A673 (cell line): ENCODE data around the gene IQGAP2. TPM values are rescaled to one million over a fixed set of nuclear protein-coding genes. Genes with fewer than 3 reads are reported as not detected.

Experiments used
- BruUV-seq: library from RNA; stranded (reverse); fragments of 400-500 nt; replicated peaks from 2 replicates; lab custom pipeline; 2021; lab: Mats Ljungman, UMichigan
- CTCF ChIA-PET: fragments of 300-600 bp; sonication (Branson Sonifier 250); formaldehyde crosslinking; loops from one replicate; lab custom pipeline; 2022; ENCODE audit warnings: antibody characterized with exemption; lab: Charles Lee
- POLR2A ChIA-PET: fragments of 300-600 bp; sonication (Branson Sonifier 250); formaldehyde crosslinking; loops from one replicate; lab custom pipeline; 2022; ENCODE audit warnings: antibody characterized with exemption; ENCODE audit not compliant: low non-redundant PET; lab: Charles Lee
- DNase-seq: peaks from one replicate; pipeline ENCODE4 v3.0.0-alpha.2; 2015; ENCODE audit warnings: low spot score
- H3K27ac ChIP-seq: fragments of 200-600 bp; sonication (generic); 2 replicates; pipeline ENCODE4 v1.5.1; 2016; ENCODE audit warnings: mixed run types, low read depth, mild to moderate bottlenecking, mixed read lengths, antibody characterized with exemption, low read length; ENCODE audit not compliant: poor library complexity, severe bottlenecking
- H3K27me3 ChIP-seq: fragments of 200-600 bp; sonication (generic); replicated peaks from 2 replicates; pipeline ENCODE4 v1.6.1; 2017; ENCODE audit warnings: mixed run types, low read depth, mild to moderate bottlenecking, mixed read lengths, antibody characterized with exemption, low read length; ENCODE audit not compliant: insufficient read depth, poor library complexity
- H3K36me3 ChIP-seq: fragments of 200-600 bp; sonication (generic); 2 replicates; pipeline ENCODE4 v1.6.1; 2016; ENCODE audit warnings: mixed run types, mild to moderate bottlenecking, mixed read lengths, antibody characterized with exemption, low read length; ENCODE audit not compliant: insufficient read depth, poor library complexity, severe bottlenecking
- H3K4me1 ChIP-seq: fragments of 200-600 bp; sonication (generic); 2 replicates; pipeline ENCODE4 v1.6.1; 2017; ENCODE audit warnings: mixed run types, mild to moderate bottlenecking, mixed read lengths, antibody characterized with exemption, low read length; ENCODE audit not compliant: insufficient read depth, poor library complexity, severe bottlenecking
- H3K4me3 ChIP-seq: fragments of 200-600 bp; sonication (generic); 2 replicates; pipeline ENCODE4 v1.5.1; 2016; ENCODE audit warnings: low read depth, mixed run types, mild to moderate bottlenecking, mixed read lengths, low read length; ENCODE audit not compliant: poor library complexity, severe bottlenecking
- H3K9me3 ChIP-seq: fragments of 200-600 bp; sonication (generic); 2 replicates; pipeline ENCODE4 v1.6.1; 2016; ENCODE audit warnings: mixed run types, low read depth, mild to moderate bottlenecking, mixed read lengths, antibody characterized with exemption, low read length; ENCODE audit not compliant: poor library complexity, severe bottlenecking
- CTCF ChIP-seq: fragments of 300-800, 200-600 bp; sonication (generic); conservative IDR thresholded peaks from 2 replicates; pipeline ENCODE4 v1.5.1; 2017; ENCODE audit warnings: low read depth, mild to moderate bottlenecking, antibody characterized with exemption, low read length, moderate library complexity, mixed read lengths
- EZH2 ChIP-seq: fragments of 200-600 bp; sonication (generic); IDR thresholded peaks from 2 replicates; pipeline ENCODE4 v1.6.1; 2017; ENCODE audit warnings: borderline replicate concordance, low read depth, mild to moderate bottlenecking, mixed read lengths, antibody characterized with exemption, low read length; ENCODE audit not compliant: poor library complexity, severe bottlenecking
- intact Hi-C: fragments of 100-400 bp; cut with micrococcal nuclease; formaldehyde crosslinking; loops from one replicate; pipeline ENCODE4 v1.10.0; 2022; ENCODE audit not compliant: unreplicated experiment
- total RNA-seq: library from RNA; stranded (reverse); gene quantifications from 2 replicates; pipeline ENCODE4 v1.2.3, GENCODE V29; 2021

The IQGAP2 gene
- total RNA-seq, 1 experiment from 2014 or later = 26.8 TPM

GRCh38 chr5:76689321-76690036, 286.4 kb downstream of the IQGAP2 start:
- Histone ChIP-seq H3K36me3 (peaks cover 5% of the 10 kb centered on the region), H3K4me3 (no peak overlapping the region), H3K27me3 (no peaks in the 10 kb centered on the region), H3K9me3 (no peaks in the 10 kb centered on the region), H3K27ac (peak overlapping the region; percentile 60), H3K4me1 (peaks cover 71% of the 10 kb centered on the region)
- ChIA-PET CTCF (interaction anchor here (0.7 kb wide), 1 partner anchor 87 kb away, joined by 3 read pairs; no protein-coding TSS in a partner anchor), POLR2A (no interaction called here)
- intact Hi-C loops = loop anchor here (2.0 kb wide), 1 partner anchor 25 kb away; no protein-coding TSS in a partner anchor
- peak; percentile 88 for DNase-seq
- BruUV-seq = no TSS peak
- TF ChIP-seq CTCF (no peak), EZH2 (no peak)

GRCh38 chr5:76690037-76690679, 287.1 kb downstream of the IQGAP2 start:
- H3K4me3 ChIP-seq = no peak overlapping the region
- ChIA-PET CTCF (no interaction called here), POLR2A (no interaction called here)

More at GRCh38 chr5:76690037-76690679, 287.1 kb downstream of the IQGAP2 start:
- Histone ChIP-seq H3K9me3 (no peaks in the 10 kb centered on the region), H3K4me1 (peaks cover 67% of the 10 kb centered on the region), H3K36me3 (peaks cover 5% of the 10 kb centered on the region), H3K27me3 (no peaks in the 10 kb centered on the region), H3K27ac (peak overlapping the region; percentile 60)
- TSS peak; percentile 30 for BruUV-seq
- TF ChIP-seq CTCF (no peak), EZH2 (no peak)
- DNase-seq = no peak
- intact Hi-C loops = no loop called here
